ENCODE results near the gene FAM219A.

FAM219A gene

DNA sequence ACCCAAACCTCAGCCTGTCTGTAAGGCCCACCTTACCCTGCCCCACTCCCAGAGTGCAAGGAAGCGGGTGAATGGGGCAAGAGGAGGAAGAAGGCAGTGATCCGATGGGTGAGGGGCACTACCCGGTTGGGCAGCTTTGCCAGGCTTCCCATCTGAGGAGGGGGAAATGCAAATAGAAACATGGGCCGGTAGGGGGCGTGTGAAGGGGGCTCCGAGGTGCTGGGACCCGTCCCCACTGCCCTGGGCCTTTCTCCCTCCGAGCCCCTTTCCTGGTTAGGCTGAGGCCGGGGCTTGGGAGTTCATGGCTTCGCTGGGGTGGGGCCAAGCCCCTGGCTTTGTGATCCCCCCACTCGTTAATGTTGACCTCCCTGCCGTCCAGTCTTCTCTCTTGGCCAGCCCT is 58.1 kb downstream of the FAM219A start:
- H3K27me3 Mint-ChIP-seq, result no peaks in the 10 kb centered on the region
- no peaks in the 10 kb centered on the region for H3K4me1 Mint-ChIP-seq (ENCODE audit: low read depth in 2 of 2)
- no peaks in the 10 kb centered on the region for H3K9me3 Mint-ChIP-seq
- H3K4me3 Mint-ChIP-seq, result no peak overlapping the region
- no peak overlapping the region for H3K27ac Mint-ChIP-seq
- DNase-seq (no peak), ATAC-seq (replicated peaks) (no peak)
- H3K36me3 Mint-ChIP-seq (ENCODE audit: insufficient read depth), result no peaks in the 10 kb centered on the region

- no peaks in the 10 kb centered on the region for H3K27me3 Mint-ChIP-seq
- no peak for ATAC-seq (replicated peaks)
- H3K4me1 Mint-ChIP-seq (ENCODE audit: low read depth in 2 of 2), result no peaks in the 10 kb centered on the region
- H3K9me3 Mint-ChIP-seq, result no peaks in the 10 kb centered on the region
- DNase-seq, result no peak
- H3K36me3 Mint-ChIP-seq (ENCODE audit: insufficient read depth), result no peaks in the 10 kb centered on the region
- no peak overlapping the region for H3K4me3 Mint-ChIP-seq
- H3K27ac Mint-ChIP-seq, result no peak overlapping the region
Observed at GRCh38 chr9:34399729-34400128, 58.6 kb downstream of the FAM219A start.

DNA sequence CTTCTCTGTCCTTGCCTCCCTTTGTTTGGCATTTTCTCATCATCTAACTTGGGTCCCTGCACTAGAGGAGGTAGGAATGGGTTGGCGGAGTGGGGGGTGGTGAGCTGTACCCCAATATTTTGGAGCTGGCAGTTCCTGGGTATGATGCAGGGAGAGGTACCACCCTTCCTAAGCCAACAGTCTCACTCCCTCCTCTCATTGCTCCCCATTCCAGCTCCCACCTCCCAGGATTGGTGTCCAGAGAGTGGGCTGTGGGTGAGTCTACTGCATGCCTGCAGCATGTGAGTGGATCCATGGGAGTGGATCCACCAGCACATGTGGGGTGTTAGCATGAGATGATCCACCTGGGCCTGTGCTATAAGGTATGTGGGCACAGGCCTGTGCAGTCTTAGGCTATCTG is 59.5 kb downstream of the FAM219A start:
- ATAC-seq (replicated peaks) (no peak), DNase-seq (no peak)
- Mint-ChIP-seq H3K4me3 (no peak overlapping the region), H3K9me3 (no peaks in the 10 kb centered on the region), H3K4me1 (ENCODE audit: low read depth in 2 of 2) (no peaks in the 10 kb centered on the region), H3K36me3 (ENCODE audit: insufficient read depth) (no peaks in the 10 kb centered on the region), H3K27me3 (no peaks in the 10 kb centered on the region), H3K27ac (no peak overlapping the region)

GRCh38 chr9:34396276-34397214 is 61.8 kb downstream of the FAM219A start:
- peaks cover 0 to 2% of the 10 kb centered on the region in 2 donors for H3K27me3 Mint-ChIP-seq
- H3K27ac Mint-ChIP-seq, result no peak overlapping the region
- H3K36me3 Mint-ChIP-seq (ENCODE audit: insufficient read depth), result no peaks in the 10 kb centered on the region
- no peaks in the 10 kb centered on the region for H3K9me3 Mint-ChIP-seq
- ATAC-seq (replicated peaks), result no peak
- no peak overlapping the region for H3K4me3 Mint-ChIP-seq
- DNase-seq, result no peak
- H3K4me1 Mint-ChIP-seq (ENCODE audit: low read depth in 2 of 2), result no peaks in the 10 kb centered on the region

- H3K36me3 Mint-ChIP-seq (ENCODE audit: insufficient read depth), result no peaks in the 10 kb centered on the region
- H3K27ac Mint-ChIP-seq, result no peak overlapping the region
- DNase-seq (no peak), ATAC-seq (replicated peaks) (no peak)
- peaks cover 0 to 10% of the 10 kb centered on the region in 2 donors for H3K27me3 Mint-ChIP-seq
- H3K9me3 Mint-ChIP-seq, result no peaks in the 10 kb centered on the region
- H3K4me3 Mint-ChIP-seq, result no peak overlapping the region
- H3K4me1 Mint-ChIP-seq (ENCODE audit: low read depth in 2 of 2), result no peaks in the 10 kb centered on the region
Observed at GRCh38 chr9:34392511-34392910, 65.9 kb downstream of the FAM219A start.

DNA sequence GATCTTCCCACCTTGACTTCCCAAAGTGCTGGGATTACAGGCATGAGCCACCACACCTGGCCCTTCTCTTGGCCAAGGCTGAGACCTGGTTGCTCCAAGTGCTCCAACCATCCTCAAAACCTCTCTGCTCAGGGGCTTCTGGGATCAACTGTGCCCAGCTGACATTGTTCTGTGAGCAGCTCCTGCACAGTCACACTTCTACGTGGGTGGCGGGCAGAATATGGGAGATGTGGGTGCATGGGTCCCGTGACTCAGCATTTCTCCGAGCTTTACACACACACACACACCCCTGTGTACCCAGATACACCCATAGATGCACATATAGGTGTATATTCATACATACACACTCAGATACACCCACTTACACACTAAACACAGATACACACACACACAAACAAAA is 71.1 kb downstream of the FAM219A start:
- no peak for DNase-seq
- no peaks in the 10 kb centered on the region for H3K36me3 Mint-ChIP-seq (ENCODE audit: insufficient read depth)
- no peak overlapping the region for H3K4me3 Mint-ChIP-seq
- ATAC-seq (replicated peaks), result no peak
- no peaks in the 10 kb centered on the region for H3K4me1 Mint-ChIP-seq (ENCODE audit: low read depth in 2 of 2)
- H3K27ac Mint-ChIP-seq, result no peak overlapping the region
- H3K9me3 Mint-ChIP-seq, result no peaks in the 10 kb centered on the region
- peaks cover 0 to 10% of the 10 kb centered on the region in 2 donors for H3K27me3 Mint-ChIP-seq

- H3K4me3 Mint-ChIP-seq, result no peak overlapping the region
- ATAC-seq (replicated peaks) (no peak), DNase-seq (no peak)
- H3K27me3 Mint-ChIP-seq, result peaks cover 0 to 9% of the 10 kb centered on the region in 2 donors
- no peaks in the 10 kb centered on the region for H3K9me3 Mint-ChIP-seq
- no peaks in the 10 kb centered on the region for H3K36me3 Mint-ChIP-seq (ENCODE audit: insufficient read depth)
- no peak overlapping the region for H3K27ac Mint-ChIP-seq
- H3K4me1 Mint-ChIP-seq (ENCODE audit: low read depth in 2 of 2), result no peaks in the 10 kb centered on the region
Observed at GRCh38 chr9:34386656-34387055, 71.7 kb downstream of the FAM219A start.

DNA sequence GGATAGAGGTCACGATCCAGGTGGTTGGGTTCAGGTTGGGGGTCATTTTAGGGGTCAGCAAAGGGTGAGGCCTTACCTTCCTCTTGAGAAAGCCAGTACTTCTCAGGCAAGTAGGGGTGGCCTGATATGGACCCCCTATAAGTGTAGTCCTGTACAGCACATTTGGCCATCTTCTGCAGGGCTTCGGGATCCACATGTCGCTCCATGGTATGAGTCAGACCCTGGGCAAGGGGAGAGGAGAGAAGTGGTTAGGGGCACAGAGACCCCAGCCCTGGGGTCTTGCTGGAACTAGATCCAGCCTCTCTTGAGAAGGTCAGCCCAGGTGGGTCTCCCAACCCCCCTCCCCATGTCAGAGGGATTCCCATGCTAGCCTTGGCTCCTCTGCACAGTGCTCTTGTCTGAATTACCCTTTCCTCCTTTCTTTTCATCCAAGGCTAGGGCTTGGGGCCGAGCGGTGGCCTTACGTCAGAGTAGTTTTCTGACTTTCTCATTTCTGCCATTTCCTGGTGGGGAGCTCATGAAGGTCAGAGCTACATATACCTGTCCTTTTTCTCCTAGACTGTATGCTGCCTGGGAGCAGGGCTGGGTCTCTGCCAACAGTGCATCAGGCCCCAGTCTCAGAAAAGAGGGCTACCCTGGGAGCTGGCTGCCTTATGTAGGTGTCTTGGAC is 72.7 kb downstream of the FAM219A start:
- DNase-seq (no peak), ATAC-seq (replicated peaks) (no peak)
- no peak overlapping the region for H3K4me3 Mint-ChIP-seq
- H3K27ac Mint-ChIP-seq, result no peak overlapping the region
- no peaks in the 10 kb centered on the region for H3K27me3 Mint-ChIP-seq
- peaks cover 0 to 8% of the 10 kb centered on the region in 2 donors for H3K4me1 Mint-ChIP-seq (ENCODE audit: low read depth in 2 of 2)
- H3K9me3 Mint-ChIP-seq, result no peaks in the 10 kb centered on the region
- H3K36me3 Mint-ChIP-seq (ENCODE audit: insufficient read depth), result peaks cover 4% of the 10 kb centered on the region

DNA sequence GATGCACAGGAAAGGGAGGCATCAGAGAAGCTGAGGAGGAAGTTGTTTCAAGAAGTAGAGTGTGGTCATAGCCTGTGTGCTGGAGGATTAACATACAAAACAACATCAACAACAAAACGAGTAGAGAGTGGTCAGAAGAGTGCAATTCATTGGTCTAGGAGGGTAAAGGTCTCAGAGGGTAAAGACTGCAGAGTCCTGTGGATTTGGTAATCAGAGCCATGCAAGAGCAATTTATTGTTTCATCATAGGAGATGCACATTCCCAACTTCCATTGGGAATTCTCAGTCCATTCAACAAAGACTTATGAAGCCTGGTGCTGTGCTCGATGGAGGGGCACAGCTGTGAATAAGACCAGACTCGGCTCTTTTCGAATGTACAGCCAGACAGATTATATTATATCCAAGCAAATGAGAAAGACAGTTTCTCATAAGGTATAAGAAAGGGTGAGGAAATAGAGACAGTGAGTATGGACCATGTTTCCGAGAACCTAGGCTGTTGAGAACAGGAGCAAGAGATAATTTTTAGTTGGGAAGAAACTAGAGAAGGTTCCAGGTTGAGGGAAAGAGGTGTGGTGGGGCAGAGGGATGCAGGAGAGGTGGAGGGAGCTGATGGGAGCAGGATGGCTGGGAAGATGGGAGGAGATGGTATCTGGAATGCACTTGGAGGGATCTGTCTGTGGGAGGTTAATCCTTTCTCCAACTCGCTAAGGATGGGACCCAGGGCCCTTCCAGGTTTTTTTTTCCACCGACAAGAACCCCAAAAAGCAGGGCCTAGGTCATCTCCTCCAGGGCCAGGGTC is 73.8 kb downstream of the FAM219A start:
- Mint-ChIP-seq H3K27ac (no peak overlapping the region), H3K4me3 (no peak overlapping the region), H3K36me3 (ENCODE audit: insufficient read depth) (peaks cover 4% of the 10 kb centered on the region), H3K9me3 (no peaks in the 10 kb centered on the region), H3K27me3 (no peaks in the 10 kb centered on the region), H3K4me1 (ENCODE audit: low read depth in 2 of 2) (peaks cover 8 to 16% of the 10 kb centered on the region in 2 donors)
- DNase-seq (no peak), ATAC-seq (replicated peaks) (no peak)

- no peak overlapping the region for H3K4me3 Mint-ChIP-seq
- DNase-seq, result no peak
- H3K9me3 Mint-ChIP-seq, result no peaks in the 10 kb centered on the region
- no peaks in the 10 kb centered on the region for H3K27me3 Mint-ChIP-seq
- no peak overlapping the region for H3K27ac Mint-ChIP-seq
- H3K4me1 Mint-ChIP-seq (ENCODE audit: low read depth in 2 of 2), result peaks cover 14 to 21% of the 10 kb centered on the region in 2 donors
- ATAC-seq (replicated peaks), result no peak
- peaks cover 4% of the 10 kb centered on the region for H3K36me3 Mint-ChIP-seq (ENCODE audit: insufficient read depth)
Observed at GRCh38 chr9:34383904-34384303, 74.5 kb downstream of the FAM219A start.

- H3K27me3 Mint-ChIP-seq, result no peaks in the 10 kb centered on the region
- H3K4me3 Mint-ChIP-seq, result no peak overlapping the region
- H3K4me1 Mint-ChIP-seq (ENCODE audit: low read depth in 2 of 2), result peaks cover 14 to 25% of the 10 kb centered on the region in 2 donors
- H3K36me3 Mint-ChIP-seq (ENCODE audit: insufficient read depth), result peaks cover 8% of the 10 kb centered on the region
- no peak overlapping the region for H3K27ac Mint-ChIP-seq
- no peaks in the 10 kb centered on the region for H3K9me3 Mint-ChIP-seq
- no peak for DNase-seq
- ATAC-seq (replicated peaks), result no peak
Observed at GRCh38 chr9:34382879-34383278, 75.5 kb downstream of the FAM219A start.

DNA sequence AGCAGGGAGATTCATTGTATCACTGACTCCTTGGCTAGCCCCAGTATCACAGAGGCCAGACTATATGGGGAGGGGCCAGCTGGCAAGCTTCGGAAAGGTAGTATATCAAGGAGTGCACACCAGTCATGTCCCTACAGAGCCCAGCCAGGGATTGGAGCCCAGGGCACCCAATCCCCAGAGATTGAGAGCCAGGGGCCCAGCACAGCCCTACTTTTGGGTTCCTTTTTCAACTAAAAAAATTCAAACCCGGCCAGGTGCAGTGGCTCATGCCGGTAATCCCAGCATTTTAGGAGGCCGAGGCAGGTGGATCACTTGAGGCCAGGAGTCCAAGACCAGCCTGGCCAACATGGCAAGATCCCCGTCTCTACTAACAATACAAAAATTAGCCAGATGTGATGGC is 76.3 kb downstream of the FAM219A start:
- H3K27ac Mint-ChIP-seq, result no peak overlapping the region
- H3K27me3 Mint-ChIP-seq, result no peaks in the 10 kb centered on the region
- peak overlapping the region in 1 of 2 donors; percentile 71 for H3K4me3 Mint-ChIP-seq
- no peak for DNase-seq
- ATAC-seq (replicated peaks), result no peak
- peaks cover 16 to 28% of the 10 kb centered on the region in 2 donors for H3K4me1 Mint-ChIP-seq (ENCODE audit: low read depth in 2 of 2)
- peaks cover 9% of the 10 kb centered on the region for H3K36me3 Mint-ChIP-seq (ENCODE audit: insufficient read depth)
- H3K9me3 Mint-ChIP-seq, result no peaks in the 10 kb centered on the region

- H3K36me3 Mint-ChIP-seq (ENCODE audit: insufficient read depth), result peaks cover 14% of the 10 kb centered on the region
- no peak for DNase-seq
- no peak for ATAC-seq (replicated peaks)
- H3K4me1 Mint-ChIP-seq (ENCODE audit: low read depth in 2 of 2), result peaks cover 18 to 32% of the 10 kb centered on the region in 2 donors
- no peaks in the 10 kb centered on the region for H3K9me3 Mint-ChIP-seq
- H3K27me3 Mint-ChIP-seq, result no peaks in the 10 kb centered on the region
- H3K4me3 Mint-ChIP-seq, result peak overlapping the region; percentile 66 to 71
- H3K27ac Mint-ChIP-seq, result peak overlapping the region; percentile 36 to 70
Observed at GRCh38 chr9:34381323-34381722, 77.0 kb downstream of the FAM219A start.
